Loucy (cell line): ENCODE measurements around the gene ZDHHC22.

Source experiments
- H2AFZ ChIP-seq: fragments of 200-600 bp; sonication (generic); 2 replicates; pipeline ENCODE4 v1.6.0; 2016; ENCODE audit warnings: antibody characterized with exemption, mild to moderate bottlenecking, low read length, moderate library complexity
- H3F3A ChIP-seq: fragments of 200-600 bp; 2 replicates; pipeline ENCODE4 v1.6.0; 2016; ENCODE audit warnings: antibody characterized with exemption, low read depth, mild to moderate bottlenecking
- H3K27me3 ChIP-seq: fragments of 200-600 bp; sonication (generic); 2 replicates; pipeline ENCODE4 v1.6.1; 2014; ENCODE audit warnings: low read length, mild to moderate bottlenecking; ENCODE audit not compliant: insufficient read depth, poor library complexity, severe bottlenecking
- H3K36me3 ChIP-seq: fragments of 200-600 bp; sonication (generic); 2 replicates; pipeline ENCODE4 v1.6.1; 2016; ENCODE audit warnings: low read length; ENCODE audit not compliant: insufficient read depth
- H3K4me1 ChIP-seq: fragments of 200-600 bp; sonication (generic); 2 replicates; pipeline ENCODE4 v1.5.1; 2014; ENCODE audit warnings: low read length, mild to moderate bottlenecking; ENCODE audit not compliant: insufficient read depth, poor library complexity, severe bottlenecking
- H3K4me2 ChIP-seq: fragments of 200-600 bp; sonication (generic); 2 replicates; pipeline ENCODE4 v1.6.0; 2014; ENCODE audit warnings: antibody characterized with exemption, low read length, low read depth, mild to moderate bottlenecking; ENCODE audit not compliant: poor library complexity, severe bottlenecking
- H3K4me3 ChIP-seq: fragments of 200-600 bp; sonication (generic); 2 replicates; pipeline ENCODE4 v1.5.1; 2014; ENCODE audit warnings: low read length, mild to moderate bottlenecking, mixed read lengths; ENCODE audit not compliant: poor library complexity, severe bottlenecking
- H3K79me2 ChIP-seq: fragments of 200-600 bp; sonication (generic); 2 replicates; pipeline ENCODE4 v1.6.1; 2014; ENCODE audit warnings: low read length; ENCODE audit not compliant: insufficient read depth
- H3K9ac ChIP-seq: fragments of 200-600 bp; sonication (generic); 2 replicates; pipeline ENCODE4 v1.6.0; 2014; ENCODE audit warnings: mild to moderate bottlenecking, low read depth, low read length, moderate library complexity; ENCODE audit not compliant: poor library complexity, severe bottlenecking
- H3K9me2 ChIP-seq: fragments of 200-600 bp; sonication (generic); replicated peaks from 2 replicates; pipeline ENCODE4 v1.6.1; 2016; ENCODE audit warnings: low read depth, low read length, mixed read lengths
- H3K9me3 ChIP-seq: fragments of 200-600 bp; sonication (generic); 2 replicates; pipeline ENCODE4 v1.6.1; 2014; ENCODE audit warnings: mild to moderate bottlenecking, antibody characterized with exemption, low read length, low read depth; ENCODE audit not compliant: insufficient read depth
- H4K20me1 ChIP-seq: fragments of 200-600 bp; sonication (generic); 2 replicates; pipeline ENCODE4 v1.6.0; 2014; ENCODE audit warnings: antibody characterized with exemption, low read length, mild to moderate bottlenecking; ENCODE audit not compliant: insufficient read depth, poor library complexity, severe bottlenecking
- CTCF ChIP-seq: fragments of 200-600 bp; sonication (generic); conservative IDR thresholded peaks from 2 replicates; pipeline ENCODE4 v1.5.1; 2014; ENCODE audit warnings: mild to moderate bottlenecking, antibody characterized with exemption, low read length
- EZH2phosphoT487 ChIP-seq: fragments of 200-600 bp; IDR thresholded peaks from 2 replicates; pipeline ENCODE4 v1.6.1; 2018; ENCODE audit warnings: antibody characterized with exemption, mild to moderate bottlenecking, moderate library complexity, borderline replicate concordance

Gene ZDHHC22

DNA sequence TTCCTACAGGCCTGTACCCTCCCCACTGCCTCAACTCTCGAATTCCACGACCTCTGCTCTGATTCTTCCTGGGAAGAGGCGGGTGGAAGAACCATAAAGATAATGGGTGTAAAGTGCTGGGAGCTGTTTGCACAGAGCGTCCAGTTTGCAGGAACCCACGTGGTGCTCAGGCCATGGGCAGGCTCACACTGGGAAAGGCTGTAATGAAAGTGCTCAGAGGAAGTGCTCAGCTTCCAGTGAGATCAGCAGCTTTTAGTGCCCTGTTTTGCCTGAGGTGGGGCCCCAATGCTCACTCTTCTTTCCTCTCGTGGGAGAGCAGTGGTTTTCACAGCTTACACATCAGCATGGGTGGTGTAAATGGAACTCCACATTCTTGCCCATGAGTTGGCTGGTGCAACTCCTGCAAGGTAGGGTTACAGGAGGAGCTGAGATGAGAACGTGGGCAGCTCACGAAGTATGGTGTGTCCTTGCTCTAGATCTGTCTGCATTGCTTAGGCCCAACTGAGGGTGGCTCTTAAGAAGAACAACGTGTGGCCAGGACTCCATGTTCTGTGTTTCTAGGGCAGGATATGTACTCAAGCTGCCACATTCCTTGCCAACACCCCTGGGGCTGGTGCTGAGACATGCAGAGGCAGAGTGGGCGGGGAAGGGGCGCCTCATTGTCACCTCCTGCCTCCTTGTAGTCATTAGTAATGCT lies 43.0 kb upstream of the ZDHHC22 start:
- no peaks in the 10 kb centered on the region for H3K27me3 ChIP-seq
- H3K4me1 ChIP-seq: peaks cover 11% of the 10 kb centered on the region
- no peaks in the 10 kb centered on the region for H3K79me2 ChIP-seq
- no peak overlapping the region for H3K4me3 ChIP-seq
- no peaks in the 10 kb centered on the region for H4K20me1 ChIP-seq
- no peaks in the 10 kb centered on the region for H3K9me3 ChIP-seq
- H3K9me2 ChIP-seq: no peaks in the 10 kb centered on the region
- no peaks in the 10 kb centered on the region for H3F3A ChIP-seq
- no peak overlapping the region for H2AFZ ChIP-seq
- H3K4me2 ChIP-seq: no peak overlapping the region
- H3K36me3 ChIP-seq: no peaks in the 10 kb centered on the region
- H3K9ac ChIP-seq: no peak overlapping the region
- no peak for TF ChIP-seq CTCF
- TF ChIP-seq EZH2phosphoT487: no peak

DNA sequence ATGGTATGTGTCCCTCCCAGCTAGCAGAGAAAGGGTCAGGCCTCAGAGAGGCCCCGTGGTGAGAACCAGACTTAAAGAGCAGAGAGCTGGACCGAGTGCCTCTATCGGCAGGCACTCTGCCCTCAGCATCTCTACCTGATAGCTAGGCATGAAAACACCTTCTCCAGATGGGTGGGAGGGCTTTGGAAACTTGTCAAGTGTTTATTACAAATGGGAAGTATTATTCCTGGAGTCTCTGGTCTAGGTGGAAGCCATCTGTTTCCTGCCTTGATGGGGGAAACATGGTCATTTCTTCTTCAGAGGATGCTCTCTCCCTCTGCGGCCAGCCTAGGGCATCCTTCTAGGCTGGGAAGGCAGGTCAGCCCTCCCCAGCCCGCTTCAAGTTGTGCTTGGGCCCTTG lies 42.3 kb upstream of the ZDHHC22 start:
- H3K36me3 ChIP-seq: no peaks in the 10 kb centered on the region
- no peak overlapping the region for H3K4me3 ChIP-seq
- H3K4me1 ChIP-seq: peaks cover 11% of the 10 kb centered on the region
- no peaks in the 10 kb centered on the region for H3K9me2 ChIP-seq
- no peak overlapping the region for H2AFZ ChIP-seq
- H3K9me3 ChIP-seq: no peaks in the 10 kb centered on the region
- H4K20me1 ChIP-seq: no peaks in the 10 kb centered on the region
- H3K9ac ChIP-seq: no peak overlapping the region
- no peaks in the 10 kb centered on the region for H3F3A ChIP-seq
- H3K4me2 ChIP-seq: no peak overlapping the region
- TF ChIP-seq CTCF (no peak), EZH2phosphoT487 (no peak)
- H3K27me3 ChIP-seq: no peaks in the 10 kb centered on the region
- H3K79me2 ChIP-seq: no peaks in the 10 kb centered on the region

GRCh38 chr14:77181603-77182437 lies 40.2 kb upstream of the ZDHHC22 start, which contains the start of gene TMEM63C:
TSS of gene TMEM63C (plus strand) at chr14:77181798. CDS start at chr14:77218814, 37,016 bp downstream.
- Histone ChIP-seq H2AFZ (peak within 1 kb of the TSS; percentile 91), H3K36me3 (no peaks in the 10 kb centered on the region), H3K4me1 (peaks cover 11% of the 10 kb centered on the region), H3K79me2 (no peaks in the 10 kb centered on the region), H3K27me3 (no peaks in the 10 kb centered on the region), H3K9ac (no peak within 1 kb of the TSS), H3K4me2 (peak within 1 kb of the TSS; percentile 75), H4K20me1 (no peaks in the 10 kb centered on the region), H3F3A (no peaks in the 10 kb centered on the region), H3K4me3 (peak within 1 kb of the TSS; percentile 76), H3K9me2 (no peaks in the 10 kb centered on the region), H3K9me3 (no peaks in the 10 kb centered on the region)
- TF ChIP-seq CTCF (no peak), EZH2phosphoT487 (no peak)
